ENCODE measurements around the gene VPS11. TPM values are rescaled to one million over a fixed set of nuclear protein-coding genes. Genes with fewer than 3 reads are reported as not detected.

The VPS11 gene
- total RNA-seq, 2 donors from 2014 or later: 41.1 to 49.1 TPM

GRCh38 chr11:119023741-119024140 lies 43.9 kb upstream of the VPS11 start:
- no peak for TF ChIP-seq CTCF (IDR thresholded peaks at IDR 0.05)
- no peak for TF ChIP-seq POLR2AphosphoS5 (IDR thresholded peaks at IDR 0.05)
- no peak for TF ChIP-seq POLR2A (IDR thresholded peaks at IDR 0.05)
- peaks cover 0 to 7% of the 10 kb centered on the region in 2 donors for H3K36me3 ChIP-seq
- H3K4me1 ChIP-seq (replicated peaks): peaks cover 17% of the 10 kb centered on the region
- no peaks in the 10 kb centered on the region for H3K9me3 ChIP-seq
- no peaks in the 10 kb centered on the region for H3K27me3 ChIP-seq (replicated peaks; ENCODE audit: insufficient read depth)
- no peak overlapping the region for H3K4me3 ChIP-seq
- intact Hi-C loops (cut with DNase I): no loop called here
- no peak overlapping the region for H3K27ac ChIP-seq
- DNase-seq (ENCODE audit: low spot score): no peak

- H3K4me1 ChIP-seq (replicated peaks): peaks cover 23% of the 10 kb centered on the region
- DNase-seq (ENCODE audit: low spot score): no peak
- TF ChIP-seq CTCF (IDR thresholded peaks at IDR 0.05): no peak
- no peak for TF ChIP-seq POLR2A (IDR thresholded peaks at IDR 0.05)
- TF ChIP-seq POLR2AphosphoS5 (IDR thresholded peaks at IDR 0.05): no peak
- intact Hi-C loops (cut with DNase I): no loop called here
- no peaks in the 10 kb centered on the region for H3K27me3 ChIP-seq (replicated peaks; ENCODE audit: insufficient read depth)
- WGBS: 79% methylated on average over 15 of the region's 15 CpGs
- H3K27ac ChIP-seq: no peak overlapping the region
- H3K36me3 ChIP-seq: peaks cover 0 to 7% of the 10 kb centered on the region in 2 donors
- no peaks in the 10 kb centered on the region for H3K9me3 ChIP-seq
- no peak overlapping the region for H3K4me3 ChIP-seq
Measured at GRCh38 chr11:119024430-119025098, 43.1 kb upstream of the VPS11 start.

- Histone ChIP-seq H3K4me3 (no peak overlapping the region), H3K27me3 (replicated peaks; ENCODE audit: insufficient read depth) (no peaks in the 10 kb centered on the region), H3K4me1 (replicated peaks) (peaks cover 23% of the 10 kb centered on the region), H3K27ac (no peak overlapping the region), H3K36me3 (peaks cover 0 to 7% of the 10 kb centered on the region in 2 donors), H3K9me3 (no peaks in the 10 kb centered on the region)
- intact Hi-C loops (cut with DNase I): no loop called here
- DNase-seq (ENCODE audit: low spot score): no peak
- no peak for TF ChIP-seq POLR2AphosphoS5 (IDR thresholded peaks at IDR 0.05)
- 63% methylated on average over 5 of the region's 5 CpGs for WGBS
Measured at GRCh38 chr11:119025099-119025473, 42.5 kb upstream of the VPS11 start.

DNA sequence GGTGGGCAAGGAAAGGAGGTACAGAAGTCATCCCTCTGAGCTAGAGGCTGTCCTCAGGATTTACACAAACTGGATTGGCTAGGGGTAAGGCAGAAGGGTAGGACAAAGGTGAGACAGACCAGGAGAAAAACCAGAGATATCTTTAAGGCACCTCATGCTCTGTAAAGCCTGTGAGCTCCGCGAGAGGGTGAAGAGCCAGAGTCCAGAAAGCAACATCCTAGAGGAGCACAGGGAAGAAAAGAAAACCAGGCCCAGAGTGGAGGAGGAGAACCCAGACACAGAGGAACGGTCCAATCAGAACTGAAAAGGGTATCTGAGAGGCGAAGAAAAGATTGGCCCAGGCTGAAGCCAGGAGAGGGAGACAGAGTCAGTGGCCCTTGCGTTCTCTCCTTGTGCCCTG lies 42.1 kb upstream of the VPS11 start:
- Histone ChIP-seq H3K4me3 (no peak overlapping the region), H3K36me3 (peaks cover 0 to 7% of the 10 kb centered on the region in 2 donors), H3K27ac (no peak overlapping the region), H3K27me3 (replicated peaks; ENCODE audit: insufficient read depth) (no peaks in the 10 kb centered on the region), H3K9me3 (no peaks in the 10 kb centered on the region), H3K4me1 (replicated peaks) (peaks cover 23% of the 10 kb centered on the region)
- WGBS: 86% methylated on average over 5 of the region's 5 CpGs
- TF ChIP-seq POLR2A (IDR thresholded peaks at IDR 0.05) (no peak), CTCF (IDR thresholded peaks at IDR 0.05) (no peak), POLR2AphosphoS5 (IDR thresholded peaks at IDR 0.05) (no peak)
- DNase-seq (ENCODE audit: low spot score): no peak
- intact Hi-C loops (cut with DNase I): no loop called here

DNA sequence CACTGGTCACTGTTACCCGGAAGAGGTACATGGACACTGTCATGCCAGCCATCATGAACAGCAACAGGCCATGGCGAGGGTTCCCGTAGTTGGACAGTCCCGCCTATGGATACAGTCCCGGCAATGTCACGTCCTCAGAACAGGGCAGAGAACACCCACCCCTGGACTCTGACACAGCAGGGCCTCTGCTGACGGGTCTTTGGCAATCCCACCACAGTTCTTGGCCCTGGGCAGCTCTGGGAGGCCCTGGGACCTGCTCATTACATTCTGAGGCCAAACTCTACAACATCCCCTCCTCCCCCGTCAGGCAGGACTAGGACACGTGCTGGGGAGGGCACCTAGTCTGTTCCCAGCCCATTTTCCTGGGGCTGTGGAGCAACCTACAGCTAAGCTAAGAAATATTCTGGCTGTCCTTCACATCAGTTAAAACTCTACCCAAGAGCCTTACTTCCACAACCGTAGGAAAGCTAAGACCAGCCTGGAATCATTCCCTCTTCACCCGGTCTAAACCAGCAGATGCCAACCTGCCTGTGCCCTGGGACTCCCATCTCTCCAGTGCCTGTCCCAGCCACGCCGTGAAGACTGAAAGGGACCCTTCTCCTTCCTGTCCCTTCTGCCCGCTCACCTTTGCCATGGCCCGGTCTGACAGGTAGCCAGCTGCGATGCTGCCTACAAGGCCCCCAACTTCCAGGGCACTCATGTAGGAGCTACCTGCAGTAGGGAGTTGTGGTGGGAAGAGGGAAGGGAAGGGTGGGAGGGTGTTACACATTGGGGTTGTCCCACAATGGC lies 41.4 kb upstream of the VPS11 start:
- TF ChIP-seq POLR2A (IDR thresholded peaks at IDR 0.05) (no peak), POLR2AphosphoS5 (IDR thresholded peaks at IDR 0.05) (no peak), CTCF (IDR thresholded peaks at IDR 0.05) (no peak)
- Histone ChIP-seq H3K27me3 (replicated peaks; ENCODE audit: insufficient read depth) (no peaks in the 10 kb centered on the region), H3K9me3 (no peaks in the 10 kb centered on the region), H3K36me3 (peaks cover 0 to 7% of the 10 kb centered on the region in 2 donors), H3K4me1 (replicated peaks) (peaks cover 23% of the 10 kb centered on the region), H3K27ac (no peak overlapping the region), H3K4me3 (no peak overlapping the region)
- intact Hi-C loops (cut with DNase I): no loop called here
- no peak for DNase-seq (ENCODE audit: low spot score)
- 84% methylated on average over 16 of the region's 16 CpGs for WGBS
